ENCODE results near the gene CXXC4.

CXXC4 gene

DNA sequence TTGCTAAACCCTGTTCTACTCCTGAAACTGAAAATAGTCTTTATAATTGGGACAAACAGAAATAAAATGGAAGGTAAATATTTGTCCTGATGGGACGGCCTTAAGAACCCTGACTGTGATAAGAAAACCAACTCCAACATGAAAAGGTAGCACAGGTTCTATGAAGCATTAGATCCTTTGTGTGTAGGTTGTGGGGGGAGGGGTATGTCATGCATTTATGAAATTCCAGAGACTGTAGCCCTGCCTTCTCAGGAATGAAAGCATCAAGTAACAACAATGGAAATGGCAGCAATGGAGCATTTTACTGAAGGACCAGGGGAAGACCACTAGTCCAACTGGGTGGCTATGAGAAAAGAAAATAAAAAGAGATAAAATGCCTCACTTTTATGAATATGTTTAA is 23.9 kb downstream of the CXXC4 start:
- TF ChIP-seq, protein P1, sequence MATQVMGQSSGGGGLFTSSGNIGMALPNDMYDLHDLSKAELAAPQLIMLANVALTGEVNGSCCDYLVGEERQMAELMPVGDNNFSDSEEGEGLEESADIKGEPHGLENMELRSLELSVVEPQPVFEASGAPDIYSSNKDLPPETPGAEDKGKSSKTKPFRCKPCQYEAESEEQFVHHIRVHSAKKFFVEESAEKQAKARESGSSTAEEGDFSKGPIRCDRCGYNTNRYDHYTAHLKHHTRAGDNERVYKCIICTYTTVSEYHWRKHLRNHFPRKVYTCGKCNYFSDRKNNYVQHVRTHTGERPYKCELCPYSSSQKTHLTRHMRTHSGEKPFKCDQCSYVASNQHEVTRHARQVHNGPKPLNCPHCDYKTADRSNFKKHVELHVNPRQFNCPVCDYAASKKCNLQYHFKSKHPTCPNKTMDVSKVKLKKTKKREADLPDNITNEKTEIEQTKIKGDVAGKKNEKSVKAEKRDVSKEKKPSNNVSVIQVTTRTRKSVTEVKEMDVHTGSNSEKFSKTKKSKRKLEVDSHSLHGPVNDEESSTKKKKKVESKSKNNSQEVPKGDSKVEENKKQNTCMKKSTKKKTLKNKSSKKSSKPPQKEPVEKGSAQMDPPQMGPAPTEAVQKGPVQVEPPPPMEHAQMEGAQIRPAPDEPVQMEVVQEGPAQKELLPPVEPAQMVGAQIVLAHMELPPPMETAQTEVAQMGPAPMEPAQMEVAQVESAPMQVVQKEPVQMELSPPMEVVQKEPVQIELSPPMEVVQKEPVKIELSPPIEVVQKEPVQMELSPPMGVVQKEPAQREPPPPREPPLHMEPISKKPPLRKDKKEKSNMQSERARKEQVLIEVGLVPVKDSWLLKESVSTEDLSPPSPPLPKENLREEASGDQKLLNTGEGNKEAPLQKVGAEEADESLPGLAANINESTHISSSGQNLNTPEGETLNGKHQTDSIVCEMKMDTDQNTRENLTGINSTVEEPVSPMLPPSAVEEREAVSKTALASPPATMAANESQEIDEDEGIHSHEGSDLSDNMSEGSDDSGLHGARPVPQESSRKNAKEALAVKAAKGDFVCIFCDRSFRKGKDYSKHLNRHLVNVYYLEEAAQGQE (IDR thresholded peaks at IDR 0.05; ENCODE audit: insufficient read depth in 1 of 2, low read depth in 2 of 2, low read length in 2 of 2) = no peak
- no peak for TF ChIP-seq TAF1 (IDR thresholded peaks at IDR 0.05; ENCODE audit: borderline replicate concordance, insufficient read depth, low read length)
- TF ChIP-seq SIN3A (IDR thresholded peaks at IDR 0.05; ENCODE audit: borderline replicate concordance, insufficient read depth, low read length) = no peak
- TF ChIP-seq FOXP2 (optimal IDR thresholded peaks at IDR 0.05; ENCODE audit: borderline replicate concordance, extremely low read depth, extremely low read length, insufficient read depth) = no peak
- no peak for TF ChIP-seq POLR2AphosphoS5 (IDR thresholded peaks at IDR 0.05; ENCODE audit: low read depth, low read length)

DNA sequence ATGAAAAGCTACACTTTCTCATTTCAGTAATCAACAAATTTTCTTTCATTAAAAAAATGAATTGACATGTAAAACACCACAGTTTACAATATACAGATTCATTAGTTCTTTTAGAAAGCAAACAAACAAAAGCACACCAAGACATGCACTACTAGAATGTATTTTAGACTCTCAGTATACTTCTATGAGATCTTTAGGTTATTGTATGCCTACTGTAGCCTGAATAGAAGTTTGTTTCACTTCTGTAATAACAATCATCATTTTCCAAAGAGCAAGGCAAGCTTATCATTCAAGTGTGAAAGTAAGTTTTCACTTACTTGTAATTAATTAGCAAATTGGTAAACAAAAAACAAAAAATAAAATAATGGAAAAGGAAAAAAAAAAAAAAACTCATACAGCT is 24.9 kb downstream of the CXXC4 start:
- TF ChIP-seq SIN3A (IDR thresholded peaks at IDR 0.05; ENCODE audit: borderline replicate concordance, insufficient read depth, low read length) = no peak
- no peak for TF ChIP-seq FOXP2 (optimal IDR thresholded peaks at IDR 0.05; ENCODE audit: borderline replicate concordance, extremely low read depth, extremely low read length, insufficient read depth)
- TF ChIP-seq POLR2AphosphoS5 (IDR thresholded peaks at IDR 0.05; ENCODE audit: low read depth, low read length) = no peak
- no peak for TF ChIP-seq TAF1 (IDR thresholded peaks at IDR 0.05; ENCODE audit: borderline replicate concordance, insufficient read depth, low read length)
- TF ChIP-seq, protein P1 (IDR thresholded peaks at IDR 0.05; ENCODE audit: insufficient read depth in 1 of 2, low read depth in 2 of 2, low read length in 2 of 2) = no peak

DNA sequence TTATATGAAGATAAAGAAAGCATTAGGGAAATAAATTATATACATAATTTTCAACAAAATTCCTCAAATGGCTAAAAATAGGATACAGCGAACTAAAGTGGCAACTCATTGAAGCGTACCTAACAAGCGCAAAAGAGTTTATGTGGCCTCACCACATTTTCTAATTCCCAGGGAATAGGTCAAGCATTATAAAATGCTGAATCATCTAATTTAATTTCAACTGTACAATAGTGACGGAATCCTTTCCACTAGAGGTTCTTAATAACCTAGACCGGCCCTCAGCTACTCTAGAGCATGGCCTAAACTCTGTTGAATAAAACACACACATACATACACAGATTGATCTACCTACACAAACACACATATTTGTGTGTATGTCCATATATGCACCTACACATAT is 29.1 kb downstream of the CXXC4 start:
- TF ChIP-seq FOXP2 (optimal IDR thresholded peaks at IDR 0.05; ENCODE audit: borderline replicate concordance, extremely low read depth, extremely low read length, insufficient read depth) (no peak), POLR2AphosphoS5 (IDR thresholded peaks at IDR 0.05; ENCODE audit: low read depth, low read length) (no peak), SIN3A (IDR thresholded peaks at IDR 0.05; ENCODE audit: borderline replicate concordance, insufficient read depth, low read length) (no peak), TAF1 (IDR thresholded peaks at IDR 0.05; ENCODE audit: borderline replicate concordance, insufficient read depth, low read length) (no peak)
- TF ChIP-seq, protein P1 (IDR thresholded peaks at IDR 0.05; ENCODE audit: insufficient read depth in 1 of 2, low read depth in 2 of 2, low read length in 2 of 2) = no peak

GRCh38 chr4:104465201-104465600 is 29.5 kb downstream of the CXXC4 start:
- TF ChIP-seq FOXP2 (optimal IDR thresholded peaks at IDR 0.05; ENCODE audit: borderline replicate concordance, extremely low read depth, extremely low read length, insufficient read depth) (no peak), SIN3A (IDR thresholded peaks at IDR 0.05; ENCODE audit: borderline replicate concordance, insufficient read depth, low read length) (no peak), POLR2AphosphoS5 (IDR thresholded peaks at IDR 0.05; ENCODE audit: low read depth, low read length) (no peak), TAF1 (IDR thresholded peaks at IDR 0.05; ENCODE audit: borderline replicate concordance, insufficient read depth, low read length) (no peak)
- TF ChIP-seq, protein P1 (IDR thresholded peaks at IDR 0.05; ENCODE audit: insufficient read depth in 1 of 2, low read depth in 2 of 2, low read length in 2 of 2) = no peak

DNA sequence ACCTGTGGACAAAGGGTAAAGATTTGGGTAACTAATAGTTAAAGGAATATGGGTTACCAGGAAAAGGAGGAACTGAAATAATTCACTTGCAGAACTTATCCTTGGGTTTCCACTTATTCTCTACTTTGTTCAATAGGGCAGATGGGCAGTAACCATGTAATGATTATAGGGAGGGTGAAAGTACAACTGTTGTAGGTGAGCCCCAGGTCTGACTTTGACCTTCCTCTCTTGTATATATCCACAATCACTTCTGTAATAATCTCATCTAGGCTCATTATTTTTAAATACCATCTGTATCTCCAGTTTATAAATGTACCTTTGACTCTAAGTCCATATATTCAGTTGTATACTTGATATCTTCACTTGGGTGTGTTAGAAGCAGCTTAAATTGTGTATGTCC is 32.1 kb downstream of the CXXC4 start:
- no peak for TF ChIP-seq POLR2AphosphoS5 (IDR thresholded peaks at IDR 0.05; ENCODE audit: low read depth, low read length)
- TF ChIP-seq FOXP2 (optimal IDR thresholded peaks at IDR 0.05; ENCODE audit: borderline replicate concordance, extremely low read depth, extremely low read length, insufficient read depth) = no peak
- TF ChIP-seq SIN3A (IDR thresholded peaks at IDR 0.05; ENCODE audit: borderline replicate concordance, insufficient read depth, low read length) = no peak
- TF ChIP-seq, protein P1 (IDR thresholded peaks at IDR 0.05; ENCODE audit: insufficient read depth in 1 of 2, low read depth in 2 of 2, low read length in 2 of 2) = no peak
- TF ChIP-seq TAF1 (IDR thresholded peaks at IDR 0.05; ENCODE audit: borderline replicate concordance, insufficient read depth, low read length) = no peak

Data from PFSK-1 (cell line).